CD4-positive, alpha-beta T cell treated with Interferon gamma for 1 hour (primary cell): ENCODE results near the gene RNF14.

ENCODE experiments used
- DNase-seq: peaks from one replicate; pipeline ENCODE4 v3.0.0-alpha.2; 2020

The RNF14 gene

DNA sequence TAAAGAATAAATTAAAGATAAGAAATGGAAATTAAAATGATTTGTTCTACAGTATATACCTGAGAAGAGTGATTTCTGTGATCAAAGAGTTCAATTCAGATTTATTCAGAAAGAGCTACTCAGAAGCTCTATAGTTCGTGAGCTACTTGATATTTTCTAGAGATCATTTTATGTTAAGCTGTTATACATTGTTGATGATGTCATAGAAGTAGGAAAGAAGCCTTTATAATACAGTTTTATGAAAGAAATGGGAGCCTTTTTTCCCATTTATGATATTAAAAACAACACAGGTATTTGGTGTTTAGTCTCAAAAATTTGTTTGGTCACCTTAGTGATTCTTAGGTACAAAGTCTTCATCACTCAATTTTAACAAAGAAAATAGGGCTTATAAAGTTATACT lies 20.8 kb downstream of the RNF14 start:
- no peak for DNase-seq

DNA sequence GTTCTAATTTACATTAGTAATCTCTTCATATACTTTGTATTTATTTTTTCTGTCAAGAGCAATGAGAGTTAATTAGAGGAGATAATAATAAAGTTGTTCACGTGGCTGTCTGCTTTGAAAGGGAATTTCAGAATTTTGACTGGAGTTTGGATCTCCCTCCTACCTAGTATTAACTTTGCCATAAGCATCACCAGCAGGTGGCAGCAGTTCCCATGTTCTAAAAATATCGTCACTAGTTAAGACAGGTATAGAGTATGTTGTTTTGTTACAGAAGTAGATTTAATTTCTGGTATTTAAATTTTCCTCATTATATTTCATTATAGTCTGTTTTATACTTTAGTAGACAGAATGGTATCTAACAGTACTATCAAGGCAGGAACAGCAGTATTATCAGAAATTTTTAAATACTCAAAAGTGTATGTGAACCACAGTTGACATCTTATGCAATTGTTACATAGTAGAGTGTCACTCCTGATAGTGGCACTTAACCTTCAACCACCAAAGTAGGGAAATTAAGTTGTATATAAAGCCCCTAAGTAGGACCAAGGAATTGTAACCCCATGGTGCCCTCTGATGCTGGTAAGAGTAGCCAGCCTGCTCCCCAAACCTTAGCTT lies 23.6 kb downstream of the RNF14 start:
- DNase-seq: peak; percentile 46

DNA sequence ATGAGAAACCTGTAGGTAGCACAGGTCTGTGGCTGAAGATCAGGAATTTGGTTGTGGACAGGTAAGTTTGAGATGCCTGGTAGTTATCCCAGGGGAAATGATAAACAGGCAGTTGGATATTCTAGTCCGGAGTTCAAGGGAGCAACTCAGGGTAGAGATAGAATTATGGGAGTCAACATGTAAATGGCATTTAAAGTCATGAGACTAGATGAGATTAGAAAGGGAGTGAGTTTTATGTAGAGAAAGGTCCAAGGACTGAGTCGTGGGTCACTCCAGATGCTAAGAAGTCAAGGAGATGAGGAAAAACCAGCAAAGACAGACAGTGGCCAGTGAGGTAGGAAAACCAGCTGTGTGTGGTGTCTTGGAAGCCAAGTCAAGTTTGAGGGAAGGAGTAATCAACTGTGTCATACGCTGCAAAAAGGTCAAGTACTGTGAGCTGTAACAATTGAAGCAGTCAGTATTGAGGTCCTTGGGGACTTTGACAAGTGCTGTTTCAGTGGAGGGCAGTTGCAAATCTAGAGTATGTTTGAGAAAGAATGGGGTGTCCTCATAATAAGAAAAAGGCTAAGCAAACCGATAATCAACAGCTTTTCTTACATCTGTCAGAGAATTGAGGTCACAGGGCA lies 25.7 kb downstream of the RNF14 start:
- no peak for DNase-seq

DNA sequence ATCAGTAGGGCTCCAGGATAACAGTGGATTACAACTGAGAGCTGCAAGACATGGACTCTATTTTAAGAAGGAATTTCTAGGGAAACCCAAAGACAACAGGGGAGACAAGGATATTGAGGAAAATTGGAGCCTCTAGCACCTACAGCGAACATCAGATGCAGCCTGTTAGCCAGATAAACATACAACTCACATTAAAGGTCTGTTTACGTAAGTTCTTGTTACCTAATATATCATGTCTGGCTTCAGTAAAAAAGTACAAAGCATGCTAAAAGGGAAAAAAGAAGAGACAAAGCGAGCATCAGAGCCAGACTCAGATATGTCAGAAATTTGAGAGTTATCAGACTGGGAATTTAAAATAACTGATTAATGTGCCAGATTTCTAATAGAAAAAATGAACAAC lies 26.8 kb downstream of the RNF14 start:
- DNase-seq: no peak

DNA sequence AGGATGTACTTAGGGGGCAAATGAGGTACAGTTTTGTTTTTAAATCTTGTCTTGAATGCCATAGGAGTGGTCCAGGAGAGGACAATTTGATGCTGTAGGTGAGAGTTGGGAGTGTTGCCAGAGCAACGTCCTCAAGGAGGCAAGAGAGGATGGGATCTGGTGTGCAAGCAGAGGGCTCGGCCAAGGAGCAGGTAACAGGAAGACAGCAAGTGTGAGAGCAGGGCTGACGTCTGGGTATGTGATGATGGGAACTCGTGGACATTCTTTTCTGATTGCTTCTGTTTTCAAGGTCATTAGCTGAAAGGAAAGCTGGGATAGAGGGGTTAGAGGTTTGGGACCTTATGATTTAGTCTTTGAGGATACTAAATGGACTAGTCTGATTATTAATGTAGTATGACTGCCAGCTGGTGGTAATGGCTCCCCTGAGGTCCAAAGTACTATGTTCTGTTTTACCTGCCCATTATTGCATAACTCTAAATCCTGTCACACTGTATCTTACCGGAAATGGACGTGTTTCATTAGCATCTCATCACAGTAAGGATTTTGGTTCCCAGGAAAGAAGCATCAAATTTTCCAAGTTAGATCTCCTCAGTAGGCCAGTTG lies 28.6 kb downstream of the RNF14 start:
- DNase-seq: no peak

DNA sequence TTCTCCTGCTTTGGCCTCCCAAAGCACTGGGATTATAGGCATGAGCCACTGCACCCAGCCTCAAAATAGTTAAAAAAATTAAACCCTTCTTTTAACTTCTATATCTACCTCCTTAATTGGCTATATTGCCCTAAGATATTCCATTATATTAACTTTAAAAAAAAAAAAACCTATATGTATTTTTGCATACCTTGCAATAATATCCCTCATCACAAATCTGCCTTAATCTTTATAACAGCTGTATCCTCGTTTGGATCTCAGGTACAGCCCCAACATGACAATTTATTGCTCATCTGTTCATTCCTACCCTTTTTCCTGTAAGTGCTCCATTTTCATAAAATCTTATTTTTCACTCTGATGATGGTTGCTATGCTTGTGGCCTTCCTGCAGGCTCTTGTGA lies 31.3 kb downstream of the RNF14 start:
- no peak for DNase-seq

DNA sequence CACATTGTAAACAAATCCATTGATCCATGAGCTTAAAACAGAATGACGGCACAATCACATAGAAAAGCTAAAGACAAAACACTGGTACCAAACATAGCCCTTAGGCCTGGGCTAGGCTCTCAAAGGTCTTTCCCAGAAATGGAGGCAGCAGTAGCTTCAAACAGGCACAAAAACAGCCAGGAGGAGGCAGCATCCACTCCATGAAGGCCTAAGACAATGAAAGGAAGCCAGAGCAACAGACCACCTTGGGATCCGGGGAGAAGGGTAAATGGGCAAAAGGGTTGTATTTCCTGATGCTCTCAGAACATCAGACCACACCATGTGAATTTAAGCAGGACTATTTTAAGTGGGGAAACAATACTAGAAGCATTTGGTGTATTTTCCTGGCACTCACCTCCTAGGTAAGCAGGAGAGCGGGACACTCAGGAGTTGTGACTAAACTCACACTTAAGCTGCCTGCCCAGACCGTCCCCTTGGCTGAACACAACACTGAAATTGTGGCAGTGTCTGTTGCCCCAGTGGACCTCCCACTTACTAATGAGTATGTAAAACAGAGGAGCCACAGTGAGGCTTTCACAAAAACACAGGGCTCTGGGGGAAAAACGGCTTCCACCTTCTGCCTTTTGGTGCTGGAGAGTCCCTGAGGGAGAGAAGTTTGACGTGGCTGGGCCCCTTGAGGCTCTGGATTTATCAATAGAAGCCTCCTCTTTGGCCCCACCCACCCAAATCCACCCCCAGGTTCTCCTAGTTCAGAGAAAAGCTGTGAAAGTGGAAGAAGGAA lies 32.0 kb downstream of the RNF14 start:
- DNase-seq: no peak

DNA sequence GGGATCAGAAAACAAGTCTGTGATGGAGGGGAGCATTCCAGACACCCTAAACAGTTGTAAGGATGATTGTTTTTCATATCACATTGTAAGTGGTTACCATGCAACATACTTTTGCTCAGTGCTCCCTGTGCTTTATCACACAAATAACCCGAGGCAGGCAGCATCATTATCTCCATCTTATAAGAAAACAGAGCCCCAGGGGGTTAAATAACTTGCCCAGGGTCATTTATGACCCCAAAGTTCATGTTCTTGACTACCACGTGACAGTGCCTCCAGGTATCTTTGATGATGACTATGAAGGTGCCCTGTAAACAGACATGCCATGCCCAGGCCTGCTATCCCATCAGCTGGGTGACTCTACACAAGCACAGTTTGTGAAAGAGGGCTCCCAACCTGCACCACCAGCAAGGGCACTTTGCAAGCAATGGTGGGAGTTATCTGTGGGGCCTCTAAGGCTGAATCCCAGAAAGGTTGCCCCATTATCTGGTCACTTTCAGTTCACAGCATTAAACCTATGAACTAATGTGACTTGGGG lies 34.4 kb downstream of the RNF14 start:
- DNase-seq: no peak

DNA sequence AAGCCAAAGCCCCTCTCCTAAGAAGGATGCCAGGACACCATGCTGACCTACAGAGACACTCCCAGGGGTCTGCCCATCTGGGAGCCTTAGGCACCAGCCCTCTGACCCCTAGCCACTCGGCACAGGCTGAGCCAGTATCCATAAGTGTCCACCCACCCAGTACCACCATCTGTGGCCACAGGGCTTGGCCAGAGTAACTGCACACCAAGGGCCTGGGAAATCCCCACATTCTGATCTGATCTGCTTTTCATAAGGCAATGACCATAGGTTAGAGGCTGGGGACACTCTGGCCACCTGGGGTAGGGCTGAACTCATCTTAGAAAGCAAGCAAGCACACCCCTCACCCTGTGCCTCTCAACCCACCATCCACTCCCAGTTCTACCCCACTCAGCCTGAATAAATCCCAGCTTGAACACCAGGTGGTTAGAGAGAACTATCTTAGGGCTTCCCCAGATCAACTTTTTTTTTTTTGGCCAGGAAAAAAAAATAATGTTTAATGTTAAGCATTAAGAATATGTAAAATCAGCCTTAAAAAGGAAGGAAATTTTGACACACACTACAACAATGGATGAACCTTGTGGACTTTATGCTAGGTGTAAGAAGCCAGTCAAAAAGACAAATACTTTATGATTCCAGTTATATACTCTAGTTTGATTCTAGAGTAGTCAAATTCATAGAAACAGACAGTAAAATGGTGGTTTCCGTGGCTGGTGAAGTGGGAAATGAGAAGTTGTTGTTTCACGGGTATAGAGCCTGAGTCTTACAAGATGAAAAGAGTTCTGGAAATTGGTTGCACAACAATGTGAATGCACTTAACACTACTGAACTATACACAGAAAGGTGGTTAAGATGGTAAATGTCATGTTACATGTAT lies 37.7 kb downstream of the RNF14 start:
- DNase-seq: no peak

DNA sequence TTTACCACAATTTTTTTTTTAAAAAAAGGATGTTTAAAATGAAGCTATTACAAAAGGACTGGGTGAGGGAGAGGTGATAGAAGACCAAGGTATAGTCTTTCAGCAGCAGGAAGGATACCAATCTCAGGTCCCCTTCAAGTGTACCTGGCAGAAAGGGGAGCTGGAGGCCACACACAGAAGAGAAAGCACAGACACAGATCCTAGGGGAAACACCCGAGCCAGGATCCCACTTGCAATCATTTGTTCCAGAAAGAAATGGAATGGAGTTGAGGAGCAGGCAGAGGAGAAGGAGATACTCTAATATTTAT lies 38.3 kb downstream of the RNF14 start:
- DNase-seq: no peak

DNA sequence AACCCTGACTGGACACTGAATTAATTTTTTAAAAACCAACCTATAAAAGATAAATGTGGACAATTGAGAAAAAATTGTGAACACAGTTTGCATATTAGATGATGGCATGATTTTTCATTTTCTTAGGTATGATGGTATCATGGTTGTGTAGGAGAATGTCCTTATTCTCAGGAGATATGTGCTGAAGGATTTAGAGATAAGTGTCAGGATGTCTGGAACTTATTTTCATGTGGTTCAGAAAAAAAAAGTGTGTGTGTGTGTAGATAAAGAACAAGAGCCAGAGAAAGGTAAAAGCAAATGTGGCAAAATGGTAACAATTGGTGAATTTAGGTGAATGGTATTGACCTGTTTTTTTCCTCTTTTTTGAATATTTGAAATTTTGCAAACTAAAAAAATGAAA lies 39.9 kb downstream of the RNF14 start:
- DNase-seq: no peak

DNA sequence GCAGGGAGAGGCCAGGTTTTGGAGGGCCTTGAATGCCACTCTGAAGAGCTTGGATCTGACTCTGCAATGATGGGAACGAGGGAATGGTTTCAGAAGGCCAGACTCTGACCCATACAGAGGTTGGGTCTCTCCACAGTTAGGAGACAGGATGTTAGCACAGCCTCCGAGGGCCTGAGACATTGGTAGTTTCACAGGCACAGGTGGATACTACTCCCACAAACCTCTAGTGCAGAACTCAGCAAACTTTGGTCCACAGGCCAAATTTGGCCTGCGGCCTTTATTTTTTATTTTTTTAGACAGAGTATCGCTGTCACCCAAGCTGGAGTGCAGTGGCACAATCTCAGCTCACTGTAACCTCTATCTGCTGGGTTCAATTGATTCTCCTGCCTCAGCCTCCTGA lies 41.0 kb downstream of the RNF14 start:
- DNase-seq: no peak

DNA sequence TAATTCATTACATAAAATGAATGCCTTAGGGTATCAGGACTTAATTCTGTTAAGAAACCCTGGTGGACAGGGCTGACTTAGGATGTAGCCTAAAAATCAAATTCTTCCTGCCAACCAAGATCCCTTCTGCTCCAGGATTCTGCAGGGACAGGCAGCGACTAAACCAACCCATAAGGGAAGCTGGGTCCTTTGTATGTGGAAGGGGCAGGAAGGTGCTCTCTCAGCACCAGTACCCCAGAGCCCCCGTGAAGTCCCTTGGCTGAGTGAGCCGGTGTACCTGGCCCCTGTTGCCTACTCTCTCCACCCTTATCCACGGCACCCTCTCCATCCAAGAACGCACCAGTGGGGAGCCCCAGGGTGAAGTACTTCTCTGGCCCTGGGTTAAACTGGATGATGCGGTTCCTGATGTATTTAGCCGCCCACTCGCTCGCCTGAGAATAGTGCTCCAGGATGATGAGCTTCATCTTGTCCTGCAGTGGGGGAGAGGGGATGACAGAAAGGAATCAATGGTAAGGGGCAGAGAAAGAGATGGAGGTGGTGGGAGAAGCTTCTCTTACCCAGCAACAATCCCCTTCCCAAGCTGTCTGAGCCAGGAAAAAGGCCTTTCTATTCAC lies 42.8 kb downstream of the RNF14 start:
- no peak for DNase-seq

DNA sequence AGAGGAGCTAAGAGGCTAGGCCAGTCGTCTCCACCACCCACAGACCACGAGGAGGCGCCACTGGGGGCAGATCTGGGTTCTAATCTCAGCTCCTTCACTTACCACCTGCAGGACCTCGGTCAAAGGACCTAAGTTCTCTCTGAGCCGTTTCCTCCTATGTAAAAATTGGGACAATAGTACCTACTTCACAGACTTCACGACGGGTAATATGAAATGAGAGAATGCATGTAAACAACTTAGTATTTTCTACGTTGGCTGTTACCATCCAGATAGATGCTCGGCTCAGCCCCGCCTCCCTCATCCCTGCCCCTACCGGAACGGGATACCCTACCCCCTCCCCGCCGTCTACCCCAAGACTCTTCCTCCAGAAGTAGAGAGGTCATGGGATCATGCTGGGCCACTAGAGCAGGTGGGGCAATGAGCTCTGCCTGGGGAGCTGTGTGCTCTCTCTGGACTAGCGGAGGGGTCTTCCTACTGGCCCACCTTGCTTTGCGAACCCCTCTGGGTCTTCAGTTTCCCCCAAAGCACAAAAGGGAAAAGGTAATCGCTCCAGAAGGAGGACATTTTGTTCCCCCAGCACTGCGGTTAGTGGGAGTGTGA lies 43.4 kb downstream of the RNF14 start:
- DNase-seq: peak; percentile 40

DNA sequence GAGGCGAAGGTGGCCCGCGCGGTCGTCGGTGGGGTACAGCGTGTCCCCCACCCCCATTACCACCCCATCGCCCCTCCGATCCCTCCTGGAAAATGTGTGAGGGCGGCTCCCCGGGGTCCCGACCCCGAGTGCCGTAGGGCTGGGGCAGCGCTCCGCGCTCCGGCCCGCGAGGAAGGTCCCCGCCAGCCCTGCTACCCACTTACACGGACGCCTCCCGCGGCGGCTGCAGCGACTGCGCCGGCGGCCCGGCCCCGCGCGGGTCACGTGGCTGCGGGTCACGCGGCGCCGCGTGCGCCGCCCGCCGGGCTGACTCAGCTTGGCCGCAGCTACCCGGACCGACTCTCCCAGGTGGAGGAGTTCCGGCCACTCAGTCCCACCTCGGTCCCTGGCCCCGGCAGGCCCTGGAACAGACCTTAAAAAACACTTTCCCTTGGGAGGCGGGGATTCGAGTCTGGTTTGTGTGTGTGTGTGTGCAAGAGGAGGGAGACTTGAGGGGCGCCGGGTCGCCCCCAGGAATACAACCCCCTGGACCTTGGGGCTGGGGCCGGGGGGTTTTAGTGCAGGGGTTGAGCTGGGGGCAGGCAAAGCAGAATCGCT lies 44.0 kb downstream of the RNF14 start, which contains the start of gene GNPDA1:
Gene GNPDA1, minus strand, starts transcription at position 236 of the 597 bp plus-strand sequence. CDS start 992 bp downstream, outside the sequence.
- DNase-seq: peak; percentile 67

DNA sequence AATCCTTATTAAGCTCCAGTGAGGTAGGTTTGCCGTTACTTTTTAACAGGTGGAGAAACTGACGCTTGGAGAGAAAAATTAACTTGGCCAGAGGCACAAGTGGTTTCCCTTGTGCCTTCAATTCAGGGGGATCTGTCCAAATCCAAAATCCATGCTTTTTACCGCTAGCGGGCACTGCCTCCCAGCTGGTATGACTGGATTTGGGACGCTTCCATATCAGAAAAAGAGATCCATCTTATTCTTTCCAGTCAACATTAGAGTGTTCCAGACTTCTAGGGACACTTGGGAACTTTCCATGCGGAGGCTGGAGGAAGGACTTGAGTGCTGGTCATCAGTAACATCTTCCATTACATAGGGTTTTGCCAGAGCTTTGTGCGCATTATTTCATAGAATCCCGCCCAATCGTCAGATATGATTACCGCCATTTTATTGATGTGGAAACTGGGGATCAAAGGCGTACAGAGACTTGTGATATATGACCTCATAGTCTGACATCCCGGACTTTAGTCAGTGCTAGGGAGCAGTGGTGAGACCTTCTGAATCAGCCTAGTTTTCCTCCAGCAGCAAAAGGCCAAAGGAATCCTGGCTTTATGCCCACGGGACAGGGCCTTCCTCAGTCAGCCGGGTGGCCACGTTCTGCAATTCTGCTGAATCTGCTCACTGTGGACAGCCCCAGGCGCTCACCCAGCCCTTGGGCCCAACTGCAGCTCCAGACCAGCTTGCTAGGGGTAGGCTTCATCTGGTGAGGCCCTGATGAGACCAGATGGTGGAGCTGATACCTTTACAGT lies 45.0 kb downstream of the RNF14 start:
- DNase-seq: no peak

DNA sequence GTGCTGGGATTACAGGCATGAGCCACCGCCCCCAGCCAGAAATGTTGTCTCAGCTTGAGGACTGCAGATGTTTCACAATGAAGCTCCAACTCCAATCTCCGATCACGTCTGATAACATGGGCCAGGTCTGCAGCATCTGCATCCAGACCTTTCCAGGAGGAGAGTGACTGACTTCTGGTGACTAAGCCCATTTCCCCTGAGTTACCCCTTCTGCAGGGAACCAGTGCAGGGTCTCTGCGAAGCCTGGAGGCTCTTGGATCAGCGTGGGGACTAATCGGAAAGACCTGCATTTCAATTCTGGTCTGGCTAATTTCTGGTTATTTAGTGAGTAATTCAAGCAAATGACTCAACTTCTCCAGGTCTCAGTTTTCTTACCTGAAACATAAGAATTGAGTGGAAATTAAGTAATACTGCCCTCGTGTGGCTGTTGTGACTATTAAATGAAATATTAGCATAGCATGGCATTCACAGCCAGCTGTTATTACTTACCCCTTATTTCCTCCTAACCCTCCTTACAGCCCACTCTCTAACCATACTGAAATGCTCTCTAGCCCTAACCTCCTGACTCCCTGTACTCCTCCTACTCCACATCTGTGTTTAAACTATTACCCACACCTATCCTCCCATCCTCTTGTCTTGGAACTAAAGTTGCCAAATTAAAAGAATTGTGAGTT lies 46.1 kb downstream of the RNF14 start:
- peak; percentile 8 for DNase-seq

DNA sequence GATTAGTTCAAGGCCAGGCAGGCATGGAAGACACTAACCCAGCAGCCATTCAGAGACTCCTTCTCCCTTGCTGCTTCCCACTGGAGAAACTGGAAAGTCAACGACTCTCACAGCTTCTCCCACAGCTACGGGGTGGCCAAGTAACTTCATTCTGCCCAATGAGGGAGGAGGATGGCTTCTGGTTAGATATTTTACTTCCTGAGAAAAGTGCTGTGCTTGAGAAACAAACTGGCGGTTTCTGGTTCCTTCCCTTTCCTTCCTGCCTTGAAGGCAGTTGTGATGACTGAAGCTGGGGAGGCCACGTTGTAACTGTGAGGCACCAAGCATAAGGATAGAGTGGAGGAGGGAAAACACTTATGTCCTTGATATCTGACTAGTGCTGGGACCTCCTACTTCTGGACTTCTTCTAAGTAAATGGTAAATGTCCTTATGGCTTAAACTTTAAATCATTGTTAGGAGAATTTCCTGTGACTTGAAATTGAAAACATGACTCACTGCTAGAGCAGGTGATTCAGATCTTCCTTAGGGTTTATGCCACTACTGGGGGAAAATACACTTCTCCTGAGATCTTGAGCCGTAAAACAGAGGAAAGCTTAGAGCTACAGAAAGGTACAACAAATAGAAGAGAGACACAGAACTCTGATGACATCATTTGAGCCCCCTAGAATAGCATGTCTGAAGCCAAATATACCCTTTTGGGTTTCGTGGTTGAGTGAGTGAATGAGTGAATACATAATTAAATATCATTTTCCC lies 47.1 kb downstream of the RNF14 start:
- DNase-seq: peak; percentile 24

DNA sequence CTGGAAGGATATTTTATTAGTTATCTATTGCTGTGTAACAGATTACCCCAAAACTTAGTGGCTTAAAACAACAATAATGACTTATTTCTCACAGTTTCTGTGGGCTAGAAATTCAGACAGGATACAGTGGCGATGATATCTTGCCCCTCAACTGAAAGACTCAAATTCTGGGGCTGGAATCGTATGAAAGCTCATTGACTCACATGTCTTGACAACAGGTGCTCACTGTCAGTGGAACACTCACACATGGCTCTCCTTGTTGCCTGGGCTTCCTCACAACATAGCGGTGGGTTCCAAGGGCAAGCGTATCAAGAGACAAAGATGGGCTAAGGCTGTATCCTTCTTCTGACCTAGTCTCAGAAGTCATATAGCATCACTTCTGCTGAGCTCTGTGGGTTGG lies 47.7 kb downstream of the RNF14 start:
- DNase-seq: no peak
